Stimulated activated CD4-positive, alpha-beta T cell treated with anti-CD3 and anti-CD28 coated beads, TNF-alpha, amount 100 ng/mL, for 48 hours (primary cell): Measurements from ENCODE around the gene CDKAL1.
"Not testable (repeated sequence)": the region's sequence is repeated elsewhere in the genome, so short reads cannot be mapped to it uniquely, and the experiment has no call there.

Experiments
- DNase-seq, 3 donors: peaks; one replicate each; pipeline ENCODE4 v3.0.0-alpha.2; 2020; ENCODE audit warnings: low read depth in 3 of 3

The CDKAL1 gene

GRCh38 chr6:20744911-20745557, 210.8 kb downstream of the CDKAL1 start:
- DNase-seq: no peak

- no peak for DNase-seq
Measured at GRCh38 chr6:20746024-20746423, 211.8 kb downstream of the CDKAL1 start.

- DNase-seq: no peak
Measured at GRCh38 chr6:20746805-20747558, 212.7 kb downstream of the CDKAL1 start.

GRCh38 chr6:20747991-20748390, 213.7 kb downstream of the CDKAL1 start:
- no peak for DNase-seq

GRCh38 chr6:20751293-20751935, 217.2 kb downstream of the CDKAL1 start:
- no peak for DNase-seq

GRCh38 chr6:20755631-20756030, 221.4 kb downstream of the CDKAL1 start:
- no peak for DNase-seq

- DNase-seq: not testable (repeated sequence)
Measured at GRCh38 chr6:20756584-20757147, 222.4 kb downstream of the CDKAL1 start.

- DNase-seq: no peak
Measured at GRCh38 chr6:20757761-20758160, 223.5 kb downstream of the CDKAL1 start.

- no peak for DNase-seq
Measured at GRCh38 chr6:20763296-20763695, 229.0 kb downstream of the CDKAL1 start.

- no peak for DNase-seq
Measured at GRCh38 chr6:20769631-20770030, 235.4 kb downstream of the CDKAL1 start.

GRCh38 chr6:20770773-20771172, 236.5 kb downstream of the CDKAL1 start:
- DNase-seq: no peak

GRCh38 chr6:20771409-20771808, 237.2 kb downstream of the CDKAL1 start:
- DNase-seq: no peak

- no peak for DNase-seq
Measured at GRCh38 chr6:20773822-20774221, 239.6 kb downstream of the CDKAL1 start.

GRCh38 chr6:20775981-20776380, 241.7 kb downstream of the CDKAL1 start:
- no peak for DNase-seq

- no peak for DNase-seq
Measured at GRCh38 chr6:20777801-20778200, 243.5 kb downstream of the CDKAL1 start.

GRCh38 chr6:20778459-20778858, 244.2 kb downstream of the CDKAL1 start:
- no peak for DNase-seq

- no peak for DNase-seq
Measured at GRCh38 chr6:20778912-20779311, 244.7 kb downstream of the CDKAL1 start.

- no peak for DNase-seq
Measured at GRCh38 chr6:20789162-20789561, 254.9 kb downstream of the CDKAL1 start.

GRCh38 chr6:20790032-20790791, 256.0 kb downstream of the CDKAL1 start:
- DNase-seq: no peak

- no peak for DNase-seq
Measured at GRCh38 chr6:20791074-20791473, 256.8 kb downstream of the CDKAL1 start.

GRCh38 chr6:20791944-20792343, 257.7 kb downstream of the CDKAL1 start:
- DNase-seq: no peak

- DNase-seq: no peak
Measured at GRCh38 chr6:20793174-20793573, 258.9 kb downstream of the CDKAL1 start.
